ENCODE measurements around the gene ERICH6B. TPM values are rescaled to one million over a fixed set of nuclear protein-coding genes. Genes with fewer than 3 reads are reported as not detected.

Gene ERICH6B
- total RNA-seq, 1 experiment from 2014 or later = not detected

DNA sequence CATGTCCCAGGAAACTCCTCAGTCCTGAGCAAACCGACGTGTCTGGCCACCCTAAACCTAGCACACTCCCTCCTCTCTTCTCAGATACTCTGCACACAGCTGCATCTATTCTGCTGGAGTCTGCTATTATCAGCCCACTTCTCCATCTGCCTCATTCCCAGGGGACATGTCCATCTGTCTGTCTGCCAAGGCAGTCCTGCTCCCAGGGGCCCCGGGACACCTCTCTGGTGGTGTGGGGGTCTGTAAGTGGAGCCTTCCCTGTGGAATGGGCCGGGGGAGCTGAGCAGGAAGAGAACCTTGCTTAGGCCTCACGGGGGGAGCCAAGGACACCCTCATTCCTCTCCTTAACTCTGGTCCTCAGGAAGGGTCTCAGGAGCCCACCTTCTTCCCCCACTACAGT is 72.7 kb downstream of the ERICH6B start:
- Mint-ChIP-seq H3K27me3 (ENCODE audit: unreplicated experiment) (no peaks in the 10 kb centered on the region), H3K4me3 (ENCODE audit: low read depth, unreplicated experiment) (no peak overlapping the region), H3K27ac (ENCODE audit: unreplicated experiment) (no peak overlapping the region), H3K36me3 (ENCODE audit: insufficient read depth, unreplicated experiment) (peaks cover 4% of the 10 kb centered on the region), H3K4me1 (ENCODE audit: low read depth, unreplicated experiment) (no peaks in the 10 kb centered on the region), H3K9me3 (ENCODE audit: low read depth, unreplicated experiment) (no peaks in the 10 kb centered on the region)
- intact Hi-C loops (cut with micrococcal nuclease; ENCODE audit: unreplicated experiment) = no loop called here
- CTCF ChIA-PET = no interaction called here
- DNase-seq = no peak
- BruUV-seq (replicated peaks) = no TSS peak
- TF ChIP-seq, protein P1, sequence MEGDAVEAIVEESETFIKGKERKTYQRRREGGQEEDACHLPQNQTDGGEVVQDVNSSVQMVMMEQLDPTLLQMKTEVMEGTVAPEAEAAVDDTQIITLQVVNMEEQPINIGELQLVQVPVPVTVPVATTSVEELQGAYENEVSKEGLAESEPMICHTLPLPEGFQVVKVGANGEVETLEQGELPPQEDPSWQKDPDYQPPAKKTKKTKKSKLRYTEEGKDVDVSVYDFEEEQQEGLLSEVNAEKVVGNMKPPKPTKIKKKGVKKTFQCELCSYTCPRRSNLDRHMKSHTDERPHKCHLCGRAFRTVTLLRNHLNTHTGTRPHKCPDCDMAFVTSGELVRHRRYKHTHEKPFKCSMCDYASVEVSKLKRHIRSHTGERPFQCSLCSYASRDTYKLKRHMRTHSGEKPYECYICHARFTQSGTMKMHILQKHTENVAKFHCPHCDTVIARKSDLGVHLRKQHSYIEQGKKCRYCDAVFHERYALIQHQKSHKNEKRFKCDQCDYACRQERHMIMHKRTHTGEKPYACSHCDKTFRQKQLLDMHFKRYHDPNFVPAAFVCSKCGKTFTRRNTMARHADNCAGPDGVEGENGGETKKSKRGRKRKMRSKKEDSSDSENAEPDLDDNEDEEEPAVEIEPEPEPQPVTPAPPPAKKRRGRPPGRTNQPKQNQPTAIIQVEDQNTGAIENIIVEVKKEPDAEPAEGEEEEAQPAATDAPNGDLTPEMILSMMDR (IDR thresholded peaks at IDR 0.05; ENCODE audit: unreplicated experiment) = no peak

DNA sequence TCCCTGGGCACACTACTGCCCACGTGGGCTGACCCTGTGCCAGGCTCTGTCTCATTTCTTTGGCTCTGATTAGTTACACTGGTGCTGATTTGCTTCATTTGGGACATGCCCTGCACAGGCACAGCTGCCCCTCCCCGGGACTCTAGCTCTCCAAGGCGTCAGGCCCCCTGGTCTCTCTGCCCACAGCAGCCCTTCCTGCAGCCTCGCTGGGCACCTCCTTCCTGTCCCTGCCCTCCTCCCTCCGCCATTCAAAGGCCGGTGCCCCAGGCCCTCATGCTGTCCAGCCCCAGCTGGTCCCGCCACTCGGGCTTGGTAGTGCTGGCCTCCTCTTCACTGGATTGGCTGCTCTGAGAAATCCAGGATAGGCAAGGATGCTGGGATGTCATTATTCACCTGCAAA is 73.1 kb downstream of the ERICH6B start:
- no peak for DNase-seq
- Mint-ChIP-seq H3K27ac (ENCODE audit: unreplicated experiment) (no peak overlapping the region), H3K9me3 (ENCODE audit: low read depth, unreplicated experiment) (no peaks in the 10 kb centered on the region), H3K36me3 (ENCODE audit: insufficient read depth, unreplicated experiment) (peaks cover 4% of the 10 kb centered on the region), H3K4me3 (ENCODE audit: low read depth, unreplicated experiment) (no peak overlapping the region), H3K4me1 (ENCODE audit: low read depth, unreplicated experiment) (no peaks in the 10 kb centered on the region), H3K27me3 (ENCODE audit: unreplicated experiment) (no peaks in the 10 kb centered on the region)
- intact Hi-C loops (cut with micrococcal nuclease; ENCODE audit: unreplicated experiment) = no loop called here
- CTCF ChIA-PET = no interaction called here
- TF ChIP-seq, protein P1 (IDR thresholded peaks at IDR 0.05; ENCODE audit: unreplicated experiment) = no peak
- no TSS peak for BruUV-seq (replicated peaks)

DNA sequence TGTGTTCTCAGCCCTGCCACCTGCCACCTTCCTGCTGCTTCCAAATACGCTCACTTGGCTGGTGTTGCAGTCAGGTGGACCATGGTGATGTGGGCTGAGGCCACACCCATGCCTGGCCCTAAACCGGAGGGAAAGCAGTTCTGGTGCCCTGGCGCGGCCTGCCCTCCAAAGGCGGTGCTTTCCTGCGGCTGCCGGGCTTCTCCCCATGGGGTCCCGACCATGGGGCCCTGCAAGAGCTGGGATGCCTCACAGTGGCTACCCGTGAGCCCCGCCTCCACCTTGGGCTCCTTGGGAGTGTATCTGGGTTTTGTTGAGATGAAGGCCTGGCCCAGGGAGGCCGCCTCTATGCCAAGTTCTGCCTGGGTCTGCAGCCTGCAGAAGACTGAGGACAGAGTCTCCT is 73.7 kb downstream of the ERICH6B start:
- Mint-ChIP-seq H3K4me1 (ENCODE audit: low read depth, unreplicated experiment) (no peaks in the 10 kb centered on the region), H3K36me3 (ENCODE audit: insufficient read depth, unreplicated experiment) (peaks cover 4% of the 10 kb centered on the region), H3K27ac (ENCODE audit: unreplicated experiment) (no peak overlapping the region), H3K27me3 (ENCODE audit: unreplicated experiment) (no peaks in the 10 kb centered on the region), H3K9me3 (ENCODE audit: low read depth, unreplicated experiment) (no peaks in the 10 kb centered on the region), H3K4me3 (ENCODE audit: low read depth, unreplicated experiment) (no peak overlapping the region)
- no TSS peak for BruUV-seq (replicated peaks)
- TF ChIP-seq, protein P1 (IDR thresholded peaks at IDR 0.05; ENCODE audit: unreplicated experiment) = no peak
- CTCF ChIA-PET = no interaction called here
- DNase-seq = no peak
- intact Hi-C loops (cut with micrococcal nuclease; ENCODE audit: unreplicated experiment) = no loop called here

DNA sequence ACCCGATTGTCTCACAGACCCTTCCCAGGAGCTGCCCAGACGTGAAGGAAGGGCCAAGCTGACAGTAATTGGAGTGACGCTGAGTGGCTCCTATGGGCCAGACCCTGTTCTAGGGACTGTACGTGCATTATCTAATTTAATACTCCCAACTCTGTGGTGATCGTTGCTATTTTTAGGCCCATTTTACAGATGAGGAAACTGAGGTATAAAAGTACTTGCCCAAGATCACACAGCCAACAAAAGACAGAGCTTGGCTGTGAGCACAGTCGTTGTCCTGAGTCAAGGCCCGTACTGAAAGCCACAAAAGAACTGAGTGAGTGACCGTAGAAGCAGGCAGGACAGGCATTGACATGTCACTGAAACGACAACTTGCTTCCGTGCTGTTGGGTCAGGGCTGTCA is 74.7 kb downstream of the ERICH6B start:
- TF ChIP-seq, protein P1 (IDR thresholded peaks at IDR 0.05; ENCODE audit: unreplicated experiment) = no peak
- Mint-ChIP-seq H3K27me3 (ENCODE audit: unreplicated experiment) (no peaks in the 10 kb centered on the region), H3K9me3 (ENCODE audit: low read depth, unreplicated experiment) (no peaks in the 10 kb centered on the region), H3K36me3 (ENCODE audit: insufficient read depth, unreplicated experiment) (peaks cover 4% of the 10 kb centered on the region), H3K27ac (ENCODE audit: unreplicated experiment) (no peak overlapping the region), H3K4me3 (ENCODE audit: low read depth, unreplicated experiment) (no peak overlapping the region), H3K4me1 (ENCODE audit: low read depth, unreplicated experiment) (no peaks in the 10 kb centered on the region)
- DNase-seq = no peak
- BruUV-seq (replicated peaks) = no TSS peak
- CTCF ChIA-PET = no interaction called here
- intact Hi-C loops (cut with micrococcal nuclease; ENCODE audit: unreplicated experiment) = no loop called here

DNA sequence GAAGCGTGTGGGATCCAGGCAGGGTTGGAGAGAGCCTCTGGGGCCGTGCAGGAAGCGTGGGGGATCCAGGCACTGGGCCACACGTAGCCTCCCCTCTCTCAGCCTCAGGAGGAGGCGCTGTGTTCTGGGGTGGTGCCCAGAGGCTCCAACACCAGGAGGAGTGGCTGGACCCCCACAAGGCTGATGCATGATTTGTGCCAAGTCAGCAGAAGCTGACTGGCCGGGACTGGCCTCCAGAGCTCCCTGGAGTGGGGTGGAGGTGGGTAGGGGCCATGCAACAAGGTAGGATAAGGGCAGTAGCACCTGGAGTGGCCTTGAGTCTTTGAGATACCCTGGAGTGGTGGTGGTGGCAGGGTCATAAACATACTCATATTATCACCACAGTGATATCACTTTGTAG is 75.3 kb downstream of the ERICH6B start:
- TF ChIP-seq, protein P1 (IDR thresholded peaks at IDR 0.05; ENCODE audit: unreplicated experiment) = no peak
- Mint-ChIP-seq H3K27me3 (ENCODE audit: unreplicated experiment) (no peaks in the 10 kb centered on the region), H3K36me3 (ENCODE audit: insufficient read depth, unreplicated experiment) (peaks cover 4% of the 10 kb centered on the region), H3K4me1 (ENCODE audit: low read depth, unreplicated experiment) (no peaks in the 10 kb centered on the region), H3K9me3 (ENCODE audit: low read depth, unreplicated experiment) (no peaks in the 10 kb centered on the region), H3K4me3 (ENCODE audit: low read depth, unreplicated experiment) (no peak overlapping the region), H3K27ac (ENCODE audit: unreplicated experiment) (no peak overlapping the region)
- BruUV-seq (replicated peaks) = no TSS peak
- CTCF ChIA-PET = no interaction called here
- DNase-seq = no peak
- intact Hi-C loops (cut with micrococcal nuclease; ENCODE audit: unreplicated experiment) = no loop called here

Data from Calu3 (cell line).